Stimulated activated CD4-positive, alpha-beta T cell treated with anti-CD3 and anti-CD28 coated beads, TNF-alpha, amount 100 ng/mL, for 1 hour (primary cell): ENCODE data around the gene INHBC.
"Not testable (repeated sequence)": the region's sequence is repeated elsewhere in the genome, so short reads cannot be mapped to it uniquely, and the experiment has no call there.

Source experiments
- DNase-seq, 3 donors: peaks; one replicate each; pipeline ENCODE4 v3.0.0-alpha.2; 2020; ENCODE audit warnings: low read depth in 3 of 3, low spot score in 1 of 3

Gene INHBC

GRCh38 chr12:57434517-57435223, at the start of gene INHBC:
Gene INHBC (plus strand): TSS chr12:57434784. CDS start chr12:57434887, 103 bp downstream.
- no peak for DNase-seq

- no peak for DNase-seq
Observed at GRCh38 chr12:57385586-57385985, 49.0 kb upstream of the INHBC start.

- DNase-seq, result no peak
Observed at GRCh38 chr12:57386187-57386720, 48.3 kb upstream of the INHBC start.

- no peak for DNase-seq
Observed at GRCh38 chr12:57388425-57388824, 46.2 kb upstream of the INHBC start.

- no peak for DNase-seq
Observed at GRCh38 chr12:57389033-57389432, 45.6 kb upstream of the INHBC start.

GRCh38 chr12:57390174-57390573, 44.4 kb upstream of the INHBC start:
- no peak for DNase-seq

- DNase-seq, result no peak
Observed at GRCh38 chr12:57395121-57395520, 39.5 kb upstream of the INHBC start.

GRCh38 chr12:57397441-57397840, 37.1 kb upstream of the INHBC start:
- no peak for DNase-seq

- DNase-seq, result not testable (repeated sequence)
Observed at GRCh38 chr12:57399718-57400463, 34.7 kb upstream of the INHBC start.

GRCh38 chr12:57401165-57401564, 33.4 kb upstream of the INHBC start:
- no peak for DNase-seq

GRCh38 chr12:57402156-57402555, 32.4 kb upstream of the INHBC start:
- DNase-seq, result not testable (repeated sequence)

GRCh38 chr12:57404966-57405640, 29.5 kb upstream of the INHBC start:
- DNase-seq, result no peak

- DNase-seq, result no peak
Observed at GRCh38 chr12:57410534-57410933, 24.1 kb upstream of the INHBC start.

GRCh38 chr12:57414160-57414559, 20.4 kb upstream of the INHBC start:
- DNase-seq, result not testable (repeated sequence)

GRCh38 chr12:57415088-57415487, 19.5 kb upstream of the INHBC start:
- no peak for DNase-seq

- DNase-seq, result no peak
Observed at GRCh38 chr12:57416039-57416996, 18.3 kb upstream of the INHBC start.

- no peak for DNase-seq
Observed at GRCh38 chr12:57418255-57418654, 16.3 kb upstream of the INHBC start.

GRCh38 chr12:57419495-57419894, 15.1 kb upstream of the INHBC start:
- no peak for DNase-seq

- DNase-seq, result no peak
Observed at GRCh38 chr12:57420482-57420881, 14.1 kb upstream of the INHBC start.

- DNase-seq, result not testable (repeated sequence)
Observed at GRCh38 chr12:57426948-57427347, 7.6 kb upstream of the INHBC start.

- no peak for DNase-seq
Observed at GRCh38 chr12:57428965-57429364, 5.6 kb upstream of the INHBC start.
